NOMO-1 (cell line): ENCODE data around the gene LPGAT1.
A peak's percentile ranks its signal among the peaks of the same experiment; 100 is the strongest.
"Not testable (repeated sequence)": the region's sequence is repeated elsewhere in the genome, so short reads cannot be mapped to it uniquely, and the experiment has no call there.

Experiments
- DNase-seq, 2 experiments: peaks; one replicate each; lab custom pipeline; 2025; ENCODE audit not compliant: unreplicated experiment in 2 of 2; lab: John Stamatoyannopoulos, UW

Gene LPGAT1

GRCh38 chr1:211708006-211708405 lies 122.6 kb downstream of the LPGAT1 start:
- no peak for DNase-seq

GRCh38 chr1:211705467-211706091 lies 125.0 kb downstream of the LPGAT1 start:
- DNase-seq: no peak

- no peak for DNase-seq
Observed at GRCh38 chr1:211704543-211704942, 126.0 kb downstream of the LPGAT1 start.

GRCh38 chr1:211703812-211704537 lies 126.6 kb downstream of the LPGAT1 start:
- DNase-seq: no peak

- no peak for DNase-seq
Observed at GRCh38 chr1:211701733-211702132, 128.8 kb downstream of the LPGAT1 start.

GRCh38 chr1:211699059-211699458 lies 131.5 kb downstream of the LPGAT1 start:
- DNase-seq: no peak

GRCh38 chr1:211698161-211699026 lies 132.2 kb downstream of the LPGAT1 start:
- peak; percentile 39 to 60 for DNase-seq

GRCh38 chr1:211697356-211697755 lies 133.2 kb downstream of the LPGAT1 start:
- DNase-seq: no peak

GRCh38 chr1:211695135-211695816 lies 135.3 kb downstream of the LPGAT1 start:
- DNase-seq: peak; percentile 7 to 46

- not testable (repeated sequence) for DNase-seq
Observed at GRCh38 chr1:211693911-211694310, 136.7 kb downstream of the LPGAT1 start.
